ENCODE data around the gene SLC44A4. TPM values are rescaled to one million over a fixed set of nuclear protein-coding genes. Genes with fewer than 3 reads are reported as not detected.

Gene SLC44A4
- total and polyA plus RNA-seq, 8 donors = 35.4 to 201 (median 121) TPM

DNA sequence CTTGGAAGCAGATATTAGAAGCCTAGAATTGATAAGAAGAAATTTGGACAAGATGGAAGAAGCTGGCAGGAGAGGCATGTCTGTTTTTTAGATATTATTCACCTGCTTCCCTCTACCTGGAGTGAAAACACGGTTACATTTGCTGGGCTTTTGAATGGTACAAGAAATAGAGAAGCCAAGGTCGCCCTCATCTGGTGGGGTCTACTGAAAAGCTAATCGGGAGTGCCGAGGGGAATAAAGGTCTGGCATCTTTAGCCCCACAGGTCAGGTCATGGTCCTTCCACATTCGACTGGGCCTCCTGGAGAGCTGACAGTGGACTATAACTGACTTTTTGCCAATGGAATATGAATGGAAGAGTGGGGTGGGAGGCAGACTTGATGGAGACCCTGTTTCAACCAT, 44.1 kb upstream of the SLC44A4 start:
- H3K27me3 ChIP-seq = no peaks in the 10 kb centered on the region
- no peaks in the 10 kb centered on the region for H3K9me3 ChIP-seq
- intact Hi-C loops (cut with DNase I; ENCODE audit: low total_unique reads) = no loop called here
- peaks cover 0 to 11% (median 5%) of the 10 kb centered on the region in 4 donors for H3K4me1 ChIP-seq
- H3K36me3 ChIP-seq = no peaks in the 10 kb centered on the region
- WGBS, 5 donors = 7 to 17% (median 12%) methylated on average over 5 of the region's 5 CpGs
- TF ChIP-seq POLR2AphosphoS5 (IDR thresholded peaks at IDR 0.05) (no peak), EP300 (IDR thresholded peaks at IDR 0.05) (no peak), POLR2A (IDR thresholded peaks at IDR 0.05) (no peak)
- TF ChIP-seq, protein P1, sequence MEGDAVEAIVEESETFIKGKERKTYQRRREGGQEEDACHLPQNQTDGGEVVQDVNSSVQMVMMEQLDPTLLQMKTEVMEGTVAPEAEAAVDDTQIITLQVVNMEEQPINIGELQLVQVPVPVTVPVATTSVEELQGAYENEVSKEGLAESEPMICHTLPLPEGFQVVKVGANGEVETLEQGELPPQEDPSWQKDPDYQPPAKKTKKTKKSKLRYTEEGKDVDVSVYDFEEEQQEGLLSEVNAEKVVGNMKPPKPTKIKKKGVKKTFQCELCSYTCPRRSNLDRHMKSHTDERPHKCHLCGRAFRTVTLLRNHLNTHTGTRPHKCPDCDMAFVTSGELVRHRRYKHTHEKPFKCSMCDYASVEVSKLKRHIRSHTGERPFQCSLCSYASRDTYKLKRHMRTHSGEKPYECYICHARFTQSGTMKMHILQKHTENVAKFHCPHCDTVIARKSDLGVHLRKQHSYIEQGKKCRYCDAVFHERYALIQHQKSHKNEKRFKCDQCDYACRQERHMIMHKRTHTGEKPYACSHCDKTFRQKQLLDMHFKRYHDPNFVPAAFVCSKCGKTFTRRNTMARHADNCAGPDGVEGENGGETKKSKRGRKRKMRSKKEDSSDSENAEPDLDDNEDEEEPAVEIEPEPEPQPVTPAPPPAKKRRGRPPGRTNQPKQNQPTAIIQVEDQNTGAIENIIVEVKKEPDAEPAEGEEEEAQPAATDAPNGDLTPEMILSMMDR (IDR thresholded peaks at IDR 0.05) = no peak
- H3K27ac ChIP-seq = no peak overlapping the region
- DNase-seq = peak; percentile 32 to 50
- H3K4me3 ChIP-seq = no peak overlapping the region

DNA sequence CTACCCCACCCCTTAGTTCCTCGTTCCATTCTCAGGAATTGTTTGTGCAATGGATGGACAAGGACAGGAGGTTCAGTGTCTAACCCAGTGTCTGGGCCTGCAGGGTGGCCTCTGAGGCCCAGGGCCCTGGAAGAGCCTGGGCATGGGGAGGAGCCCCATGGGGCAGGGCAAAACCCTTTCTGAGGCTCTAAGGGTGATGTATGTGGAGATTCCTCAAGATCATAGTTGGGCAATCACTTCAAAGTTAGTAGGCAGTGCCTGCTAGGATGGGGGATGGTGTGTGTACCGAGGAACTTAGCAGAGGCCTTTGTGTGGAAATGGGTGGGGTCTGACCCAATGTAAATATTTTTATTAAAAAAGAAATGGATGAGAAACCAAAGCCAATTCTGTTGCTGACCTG, 42.0 kb upstream of the SLC44A4 start:
- H3K4me1 ChIP-seq = peaks cover 0 to 11% (median 5%) of the 10 kb centered on the region in 4 donors
- H3K36me3 ChIP-seq = no peaks in the 10 kb centered on the region
- DNase-seq = peak in 1 of 2 donors; percentile 65
- no peaks in the 10 kb centered on the region for H3K9me3 ChIP-seq
- H3K4me3 ChIP-seq = no peak overlapping the region
- WGBS, 5 donors = 35 to 58% (median 49%) methylated on average over 2 of the region's 2 CpGs
- H3K27me3 ChIP-seq = no peaks in the 10 kb centered on the region
- no peak overlapping the region for H3K27ac ChIP-seq
- intact Hi-C loops (cut with DNase I; ENCODE audit: low total_unique reads) = no loop called here
- TF ChIP-seq EP300 (IDR thresholded peaks at IDR 0.05) = no peak
- TF ChIP-seq, protein P1 (IDR thresholded peaks at IDR 0.05) = no peak
- TF ChIP-seq POLR2AphosphoS5 (IDR thresholded peaks at IDR 0.05) = peak in 1 of 3 donors; percentile 14
- no peak for TF ChIP-seq POLR2A (IDR thresholded peaks at IDR 0.05)

DNA sequence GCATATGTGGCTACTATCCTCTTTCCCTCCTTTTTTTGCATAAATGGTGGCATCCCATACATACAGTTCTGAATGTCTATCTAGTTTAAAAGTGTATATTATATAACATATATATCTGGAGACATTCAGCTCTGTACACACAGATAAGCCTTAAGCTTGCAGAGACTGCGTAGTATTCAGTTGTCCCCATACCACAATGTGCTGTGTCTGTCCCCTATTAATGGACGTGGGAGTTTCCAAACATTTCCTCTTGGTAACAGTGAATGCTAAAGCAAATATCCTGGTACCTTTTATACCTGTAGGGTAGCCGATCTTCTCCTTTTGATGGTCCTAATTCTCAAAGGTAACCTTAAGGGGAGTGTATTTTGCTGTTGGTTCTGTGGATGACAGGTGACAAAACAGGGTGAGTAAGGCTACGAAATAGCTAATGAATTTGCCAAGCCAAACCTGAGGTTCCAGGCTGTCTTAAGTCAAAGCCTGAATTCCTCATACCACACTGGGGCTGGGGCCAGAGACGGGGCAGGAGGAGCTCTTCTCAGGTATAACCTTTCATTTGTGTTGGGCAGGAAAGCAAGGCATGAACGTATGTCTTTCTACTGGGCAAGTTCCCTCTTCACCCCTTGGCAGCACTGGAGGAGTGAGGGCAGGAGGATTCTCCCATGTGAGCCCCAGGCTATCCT, 41.0 kb upstream of the SLC44A4 start:
- H3K4me1 ChIP-seq = peaks cover 0 to 11% (median 5%) of the 10 kb centered on the region in 4 donors
- DNase-seq = no peak
- WGBS, 5 donors = 44 to 72% (median 50%) methylated on average over 6 of the region's 6 CpGs
- no peaks in the 10 kb centered on the region for H3K27me3 ChIP-seq
- no peaks in the 10 kb centered on the region for H3K9me3 ChIP-seq
- no peak overlapping the region for H3K4me3 ChIP-seq
- H3K36me3 ChIP-seq = no peaks in the 10 kb centered on the region
- intact Hi-C loops (cut with DNase I; ENCODE audit: low total_unique reads) = no loop called here
- TF ChIP-seq POLR2AphosphoS5 (IDR thresholded peaks at IDR 0.05) (no peak), EP300 (IDR thresholded peaks at IDR 0.05) (no peak), POLR2A (IDR thresholded peaks at IDR 0.05) (no peak)
- TF ChIP-seq, protein P1 (IDR thresholded peaks at IDR 0.05) = no peak
- H3K27ac ChIP-seq = no peak overlapping the region

DNA sequence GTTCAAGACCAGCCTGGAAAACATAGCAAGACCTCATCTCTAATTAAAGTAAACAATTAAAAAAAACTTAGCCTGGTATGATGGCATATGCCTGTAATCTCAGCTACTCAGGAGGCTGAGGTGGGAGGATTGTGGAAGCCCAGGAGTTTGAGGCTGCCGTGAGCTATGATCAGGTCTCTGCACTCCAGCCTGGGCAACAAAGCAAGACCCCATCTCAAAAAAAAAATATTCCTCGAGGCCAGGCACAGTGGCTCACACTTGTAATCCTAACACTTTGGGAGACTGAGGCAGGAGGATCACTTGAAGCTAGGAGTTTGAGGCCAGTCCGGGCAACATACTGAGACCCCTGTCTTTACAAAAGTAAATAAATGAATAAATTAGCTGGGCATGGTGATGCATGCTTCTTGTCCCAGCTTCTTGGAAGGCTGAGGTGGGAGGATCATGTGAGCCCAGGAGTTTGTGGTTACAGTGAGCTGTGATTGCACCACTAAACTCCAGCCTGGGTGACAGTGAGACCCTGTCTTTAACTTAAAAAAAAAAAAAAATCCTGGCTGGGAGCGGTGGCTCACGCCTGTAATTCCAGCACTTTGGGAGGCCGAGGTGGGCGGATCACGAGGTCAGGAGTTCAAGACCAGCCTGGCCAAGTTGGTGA, 39.4 kb upstream of the SLC44A4 start:
- peaks cover 0 to 11% (median 5%) of the 10 kb centered on the region in 4 donors for H3K4me1 ChIP-seq
- TF ChIP-seq POLR2AphosphoS5 (IDR thresholded peaks at IDR 0.05) (no peak), POLR2A (IDR thresholded peaks at IDR 0.05) (no peak), EP300 (IDR thresholded peaks at IDR 0.05) (no peak)
- TF ChIP-seq, protein P1 (IDR thresholded peaks at IDR 0.05) = no peak
- DNase-seq = no peak
- no peaks in the 10 kb centered on the region for H3K27me3 ChIP-seq
- no peak overlapping the region for H3K27ac ChIP-seq
- H3K4me3 ChIP-seq = no peak overlapping the region
- no peaks in the 10 kb centered on the region for H3K9me3 ChIP-seq
- WGBS, 5 donors = 79 to 90% (median 84%) methylated on average over 8 of the region's 8 CpGs
- no peaks in the 10 kb centered on the region for H3K36me3 ChIP-seq
- intact Hi-C loops (cut with DNase I; ENCODE audit: low total_unique reads) = no loop called here
